B cell (primary cell): ENCODE data around the gene DGKA. TPM values are rescaled to one million over a fixed set of nuclear protein-coding genes. Genes with fewer than 3 reads are reported as not detected.
"Not testable (repeated sequence)": the region's sequence is repeated elsewhere in the genome, so short reads cannot be mapped to it uniquely, and the experiment has no call there.

Experiments
- ATAC-seq: fragments of 200-7000 bp; cut with Tn5 transposase; one replicate; pipeline ENCODE4 v1.10.0; 2021; ENCODE audit warnings: low read depth, mild to moderate bottlenecking, moderate number of reproducible peaks, moderate library complexity
- CTCF ChIA-PET: fragments of 350-600 bp; sonication (Branson Sonifier 250); formaldehyde crosslinking; loops from one replicate; lab custom pipeline; 2021; ENCODE audit warnings: antibody characterized with exemption, inconsistent platforms; lab: Charles Lee
- POLR2A ChIA-PET: fragments of 350-600 bp; sonication (Branson Sonifier 250); formaldehyde crosslinking; loops from one replicate; lab custom pipeline; 2021; ENCODE audit warnings: antibody characterized with exemption; lab: Charles Lee
- DNase-seq: peaks from one replicate; pipeline ENCODE4 v3.0.0; 2013
- H2AFZ ChIP-seq: 2 replicates; pipeline ENCODE4 v1.6.1; 2012; ENCODE audit warnings: mild to moderate bottlenecking, low read depth, low read length; ENCODE audit not compliant: insufficient read depth, poor library complexity, severe bottlenecking
- H3K27ac ChIP-seq, 2 donors: 1 replicate in 1 of 2; 2 replicates in 1 of 2; pipeline ENCODE4 v1.5.1; 2012 to 2013; ENCODE audit warnings: low read length in 2 of 2, mild to moderate bottlenecking in 2 of 2, moderate library complexity in 1 of 2
- H3K27me3 ChIP-seq, 4 experiments: fragments of 200-600 bp in 1 of 4; sonication (generic) in 1 of 4; replicated peaks in 1 of 4; 1 replicate in 2 of 4; 2 replicates in 2 of 4; pipeline versions ENCODE4 v1.6.1 to v1.7.0; 2013 to 2016; ENCODE audit warnings: low read length in 3 of 4, mild to moderate bottlenecking in 2 of 4, mixed read lengths in 1 of 4, moderate library complexity in 1 of 4; ENCODE audit not compliant: insufficient read depth in 4 of 4, control insufficient read depth in 3 of 4; ENCODE audit errors: control extremely low read depth in 1 of 4
- H3K36me3 ChIP-seq, 2 experiments: replicated peaks in 1 of 2; 1 replicate in 1 of 2; 2 replicates in 1 of 2; pipeline versions ENCODE4 v1.6.1 to v1.7.1; 2013; ENCODE audit warnings: low read length in 1 of 2; ENCODE audit not compliant: insufficient read depth in 2 of 2, control insufficient read depth in 1 of 2; ENCODE audit errors: control extremely low read depth in 1 of 2, extremely low read depth in 1 of 2
- H3K4me1 ChIP-seq, 2 donors: fragments of 200-600 bp in 1 of 2; sonication (generic) in 1 of 2; 1 replicate in 1 of 2; 2 replicates in 1 of 2; pipeline versions ENCODE4 v1.5.1 to v1.6.1; 2013 to 2017; ENCODE audit warnings: low read length in 2 of 2; ENCODE audit not compliant: control insufficient read depth in 2 of 2, insufficient read depth in 2 of 2
- H3K4me2 ChIP-seq: replicated peaks from 2 replicates; pipeline ENCODE3; 2012; ENCODE audit warnings: mild to moderate bottlenecking, low read depth, low read length; ENCODE audit not compliant: poor library complexity, severe bottlenecking
- H3K4me3 ChIP-seq, 5 experiments: fragments of 200-600 bp in 1 of 5; sonication (generic) in 1 of 5; 1 replicate in 3 of 5; 2 replicates in 2 of 5; pipeline versions ENCODE4 v1.5.1 to v1.7.0; 2011 to 2016; ENCODE audit warnings: low read length in 4 of 5, mild to moderate bottlenecking in 4 of 5, low read depth in 2 of 5, control low read depth in 1 of 5, moderate library complexity in 1 of 5; ENCODE audit not compliant: insufficient read depth in 1 of 5; ENCODE audit errors: control extremely low read depth in 1 of 5, extremely low read depth in 1 of 5
- H3K79me2 ChIP-seq: fragments of 200-600 bp; sonication (generic); one replicate; pipeline ENCODE4 v1.6.0; 2016; ENCODE audit warnings: low read length; ENCODE audit not compliant: control insufficient read depth, insufficient read depth
- H3K9ac ChIP-seq: fragments of 200-600 bp; sonication (generic); 2 replicates; pipeline ENCODE4 v1.6.1; 2017; ENCODE audit warnings: mild to moderate bottlenecking, low read length, moderate library complexity
- H3K9me3 ChIP-seq, 3 donors: one replicate each; pipeline versions ENCODE4 v1.6.1 to v1.7.1; 2013; ENCODE audit warnings: low read length in 2 of 3; ENCODE audit not compliant: control insufficient read depth in 2 of 3, insufficient read depth in 1 of 3; ENCODE audit errors: control extremely low read depth in 1 of 3
- H4K20me1 ChIP-seq: 2 replicates; pipeline ENCODE4 v1.6.0; 2012; ENCODE audit warnings: mild to moderate bottlenecking, low read length; ENCODE audit not compliant: insufficient read depth, control insufficient read depth, poor library complexity, severe bottlenecking
- H3K27ac Mint-ChIP-seq: one replicate; pipeline ENCODE4 v1.8.0; 2021; ENCODE audit warnings: mixed read lengths
- H3K27me3 Mint-ChIP-seq: one replicate; pipeline ENCODE4 v1.8.0; 2021; ENCODE audit warnings: mixed read lengths
- H3K4me1 Mint-ChIP-seq: one replicate; pipeline ENCODE4 v1.8.0; 2021; ENCODE audit warnings: mixed read lengths
- H3K4me3 Mint-ChIP-seq: one replicate; pipeline ENCODE4 v1.8.0; 2021; ENCODE audit warnings: mixed read lengths
- H3K9me3 Mint-ChIP-seq: one replicate; pipeline ENCODE4 v1.8.0; 2022; ENCODE audit warnings: mixed read lengths; ENCODE audit not compliant: insufficient read depth
- CTCF ChIP-seq: fragments of 200-600 bp; IDR thresholded peaks from one replicate; pipeline ENCODE4 v1.8.0; 2022; ENCODE audit warnings: antibody characterized with exemption, mild to moderate bottlenecking
- EZH2 ChIP-seq: IDR thresholded peaks from 2 replicates; pipeline ENCODE4 v1.6.1; 2012; ENCODE audit warnings: borderline replicate concordance, low read depth, mild to moderate bottlenecking, moderate library complexity, low read length; ENCODE audit not compliant: insufficient read depth, poor library complexity, severe bottlenecking
- WGBS: methylation state at CpG from one replicate; pipeline ENCODE4 v1.1.5; 2013; ENCODE audit warnings: missing lambda C conversion rate; ENCODE audit not compliant: insufficient coverage; 5-methylcytosine and 5-hydroxymethylcytosine counted together
- intact Hi-C: fragments of 100-400 bp; cut with micrococcal nuclease; formaldehyde crosslinking; loops from one replicate; pipeline ENCODE4 v1.10.0; 2022
- polyA plus RNA-seq: library from polyadenylated mRNA; depleted of rRNA; stranded (reverse); fragments of >200 nt; gene quantifications from 2 replicates; pipeline ENCODE4 v1.2.3, GENCODE V29; 2012
- total RNA-seq, 2 donors: library from RNA; stranded (reverse); fragments of 120-200 nt in 1 of 2; gene quantifications; 1 replicate in 1 of 2; 2 replicates in 1 of 2; pipeline versions ENCODE4 v1.2.3 to v1.2.4, GENCODE V29; 2013 to 2022

DGKA gene
- total and polyA plus RNA-seq, 2 donors (not counting 1 experiment from before 2014, with no cell fraction given), result 238 to 269 TPM

- peaks cover 10 to 18% of the 10 kb centered on the region in 2 experiments for H3K36me3 ChIP-seq
- no peaks in the 10 kb centered on the region for H3K27me3 ChIP-seq
- WGBS, result no CpG with 5 or more reads among the region's 3 CpGs
- no peak overlapping the region for H3K27ac ChIP-seq
- no peak overlapping the region for H2AFZ ChIP-seq
- intact Hi-C loops, result no loop called here
- POLR2A ChIA-PET, result no interaction called here
- H3K4me3 Mint-ChIP-seq, result no peak overlapping the region
- H3K9me3 Mint-ChIP-seq, result no peaks in the 10 kb centered on the region
- H3K4me2 ChIP-seq, result no peak overlapping the region
- CTCF ChIA-PET, result interaction anchor here (0.7 to 0.8 kb wide), 2 partner anchors 30 to 91 kb away, joined by 3 read pairs; no protein-coding TSS in a partner anchor
- peaks cover 17% of the 10 kb centered on the region for H3K4me1 Mint-ChIP-seq
- ATAC-seq (no peak), DNase-seq (no peak)
- no peak overlapping the region for H3K4me3 ChIP-seq
- TF ChIP-seq CTCF, result no peak
- TF ChIP-seq EZH2, result no peak
- H3K9ac ChIP-seq, result no peak overlapping the region
- H3K27ac Mint-ChIP-seq, result no peak overlapping the region
- H3K9me3 ChIP-seq, result no peaks in the 10 kb centered on the region
- peaks cover 92% of the 10 kb centered on the region for H3K79me2 ChIP-seq
- H3K4me1 ChIP-seq, result no peaks in the 10 kb centered on the region
- H3K27me3 Mint-ChIP-seq, result no peaks in the 10 kb centered on the region
- peaks cover 22% of the 10 kb centered on the region for H4K20me1 ChIP-seq
Measured at GRCh38 chr12:55915482-55915859, 15.5 kb upstream of the DGKA start.

GRCh38 chr12:55919032-55919431 lies 11.9 kb upstream of the DGKA start:
- WGBS, result 100% methylated on average over 1 of the region's 3 CpGs
- peaks cover 25% of the 10 kb centered on the region for H4K20me1 ChIP-seq
- peaks cover 100% of the 10 kb centered on the region for H3K79me2 ChIP-seq
- H3K9me3 Mint-ChIP-seq, H2AFZ ChIP-seq, H3K4me3 ChIP-seq, POLR2A ChIA-PET, H3K27ac Mint-ChIP-seq, H3K27ac ChIP-seq, H3K4me2 ChIP-seq, H3K9ac ChIP-seq, H3K4me1 ChIP-seq, H3K9me3 ChIP-seq, intact Hi-C loops, H3K4me3 Mint-ChIP-seq, ATAC-seq, DNase-seq, H3K27me3 ChIP-seq, H3K27me3 Mint-ChIP-seq: not testable (repeated sequence)
- CTCF ChIA-PET, result interaction anchor here (1.0 kb wide), 1 partner anchor 77 kb away, joined by 5 read pairs; no protein-coding TSS in a partner anchor
- peaks cover 6 to 30% of the 10 kb centered on the region in 2 experiments for H3K36me3 ChIP-seq
- H3K4me1 Mint-ChIP-seq, result peaks cover 18% of the 10 kb centered on the region
